ENCODE data around the gene HHATL. TPM values are rescaled to one million over a fixed set of nuclear protein-coding genes. Genes with fewer than 3 reads are reported as not detected.

HHATL gene
- polyA plus RNA-seq, 1 experiment, result not detected

DNA sequence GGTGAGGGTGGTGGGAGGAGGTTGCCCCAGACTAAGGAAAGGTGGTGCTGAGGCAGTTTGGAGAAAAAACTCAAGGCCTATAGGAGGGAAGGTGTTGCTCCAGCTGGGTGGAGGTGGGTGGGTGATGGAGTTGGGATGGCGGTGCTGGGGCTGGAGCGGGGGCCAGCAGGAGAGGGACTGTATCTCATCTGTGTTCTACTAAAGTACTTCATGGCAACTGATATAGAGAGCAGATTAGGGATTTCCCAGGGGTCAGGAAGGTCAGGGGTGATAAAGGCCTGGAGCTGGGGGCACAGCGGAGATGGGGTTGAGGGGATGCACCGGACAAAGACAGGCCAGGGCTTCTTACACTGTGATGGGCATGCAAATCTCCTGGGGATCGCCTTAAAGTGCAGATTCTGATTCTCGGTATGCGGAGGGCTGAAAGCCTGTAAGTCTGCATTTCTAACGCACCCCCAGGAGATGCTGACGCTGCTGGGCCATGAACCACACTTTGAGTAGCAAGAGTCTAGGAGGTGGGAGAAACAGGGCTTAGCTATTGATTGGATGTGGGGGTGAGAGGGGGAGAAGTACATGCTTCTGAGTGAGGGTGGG is 13.1 kb downstream of the HHATL start:
- H3K27me3 ChIP-seq (ENCODE audit: control insufficient read depth, insufficient read depth, low read length), result peaks cover 47% of the 10 kb centered on the region
- H3K9me3 ChIP-seq (ENCODE audit: control insufficient read depth, insufficient read depth, low read length), result peaks cover 12% of the 10 kb centered on the region; the same call in 1 of the 2 replicates
- TF ChIP-seq, protein P1, sequence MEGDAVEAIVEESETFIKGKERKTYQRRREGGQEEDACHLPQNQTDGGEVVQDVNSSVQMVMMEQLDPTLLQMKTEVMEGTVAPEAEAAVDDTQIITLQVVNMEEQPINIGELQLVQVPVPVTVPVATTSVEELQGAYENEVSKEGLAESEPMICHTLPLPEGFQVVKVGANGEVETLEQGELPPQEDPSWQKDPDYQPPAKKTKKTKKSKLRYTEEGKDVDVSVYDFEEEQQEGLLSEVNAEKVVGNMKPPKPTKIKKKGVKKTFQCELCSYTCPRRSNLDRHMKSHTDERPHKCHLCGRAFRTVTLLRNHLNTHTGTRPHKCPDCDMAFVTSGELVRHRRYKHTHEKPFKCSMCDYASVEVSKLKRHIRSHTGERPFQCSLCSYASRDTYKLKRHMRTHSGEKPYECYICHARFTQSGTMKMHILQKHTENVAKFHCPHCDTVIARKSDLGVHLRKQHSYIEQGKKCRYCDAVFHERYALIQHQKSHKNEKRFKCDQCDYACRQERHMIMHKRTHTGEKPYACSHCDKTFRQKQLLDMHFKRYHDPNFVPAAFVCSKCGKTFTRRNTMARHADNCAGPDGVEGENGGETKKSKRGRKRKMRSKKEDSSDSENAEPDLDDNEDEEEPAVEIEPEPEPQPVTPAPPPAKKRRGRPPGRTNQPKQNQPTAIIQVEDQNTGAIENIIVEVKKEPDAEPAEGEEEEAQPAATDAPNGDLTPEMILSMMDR (IDR thresholded peaks at IDR 0.05; ENCODE audit: low read depth, low read length), result no peak
- no peak overlapping the region for H3K27ac ChIP-seq (ENCODE audit: low read depth, low read length)
- H3K4me3 ChIP-seq (ENCODE audit: low read depth, low read length), result no peak overlapping the region
- no peak for DNase-seq (ENCODE audit: low read depth, low spot score)
- POLR2A ChIA-PET, result no interaction called here
- CTCF ChIA-PET, result no interaction called here

DNA sequence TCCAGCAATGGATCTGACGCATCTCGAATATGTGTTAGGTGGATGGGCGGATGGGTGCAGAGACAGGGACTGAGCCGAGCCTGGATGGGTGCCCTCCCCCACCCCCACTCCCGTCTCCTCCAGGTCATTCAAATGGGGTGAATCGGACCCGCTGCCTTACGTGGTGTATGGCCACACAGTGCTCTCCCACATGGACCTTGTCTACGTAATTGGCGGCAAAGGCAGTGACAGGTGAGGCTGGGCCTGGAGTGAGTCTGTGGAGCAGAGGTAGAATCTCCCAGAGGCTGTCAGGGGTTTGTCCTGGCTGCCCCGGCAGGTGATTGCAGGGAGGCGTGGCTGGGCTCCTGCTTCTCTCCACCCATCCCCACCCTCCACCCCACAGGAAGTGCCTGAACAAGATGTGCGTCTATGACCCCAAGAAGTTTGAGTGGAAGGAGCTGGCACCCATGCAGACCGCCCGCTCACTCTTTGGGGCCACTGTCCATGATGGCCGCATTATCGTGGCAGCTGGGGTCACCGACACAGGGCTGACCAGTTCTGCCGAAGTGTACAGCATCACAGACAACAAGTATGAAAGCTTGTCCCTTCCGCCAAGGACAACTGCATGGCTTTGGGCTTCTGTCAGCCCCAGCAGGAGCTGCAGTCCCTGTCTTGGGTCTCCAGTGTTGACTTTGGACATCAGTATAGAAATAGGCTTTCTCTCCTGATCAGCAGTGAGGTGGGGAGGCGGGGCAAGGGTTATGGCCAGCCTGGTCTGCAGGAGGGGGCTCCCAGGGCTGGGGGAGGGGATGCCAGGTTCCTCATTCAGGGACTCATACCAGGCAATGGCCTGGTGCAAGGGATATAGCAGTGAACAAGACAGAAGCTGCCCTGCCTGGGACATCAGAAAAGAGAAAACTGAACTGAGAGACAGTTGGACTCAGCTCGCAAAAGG is 13.8 kb downstream of the HHATL start:
- Histone ChIP-seq H3K9me3 (ENCODE audit: control insufficient read depth, insufficient read depth, low read length) (peaks cover 12% of the 10 kb centered on the region; the same call in 1 of the 2 replicates), H3K27ac (ENCODE audit: low read depth, low read length) (no peak overlapping the region), H3K27me3 (ENCODE audit: control insufficient read depth, insufficient read depth, low read length) (peaks cover 45% of the 10 kb centered on the region), H3K4me3 (ENCODE audit: low read depth, low read length) (no peak overlapping the region)
- TF ChIP-seq, protein P1 (IDR thresholded peaks at IDR 0.05; ENCODE audit: low read depth, low read length), result no peak
- ChIA-PET CTCF (no interaction called here), POLR2A (no interaction called here)
- no peak for DNase-seq (ENCODE audit: low read depth, low spot score)

DNA sequence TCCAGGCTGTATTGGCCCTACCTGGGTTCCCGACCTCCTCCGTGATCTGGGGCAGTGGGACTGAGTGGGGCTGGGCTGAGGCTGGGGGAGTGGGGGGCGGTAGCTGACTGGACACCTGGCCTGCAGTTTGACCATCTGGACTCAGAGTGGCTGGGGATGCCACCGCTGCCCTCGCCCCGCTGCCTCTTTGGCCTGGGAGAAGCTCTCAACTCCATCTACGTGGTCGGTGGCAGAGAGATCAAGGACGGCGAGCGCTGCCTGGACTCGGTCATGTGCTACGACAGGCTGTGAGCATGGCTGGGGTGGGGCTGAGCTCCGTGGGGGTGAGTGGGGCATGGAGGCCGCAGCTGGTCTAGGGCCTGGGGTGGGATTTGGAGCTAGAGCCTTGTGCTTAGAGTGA is 14.6 kb downstream of the HHATL start:
- Histone ChIP-seq H3K27ac (ENCODE audit: low read depth, low read length) (no peak overlapping the region), H3K4me3 (ENCODE audit: low read depth, low read length) (no peak overlapping the region), H3K27me3 (ENCODE audit: control insufficient read depth, insufficient read depth, low read length) (peaks cover 39% of the 10 kb centered on the region), H3K9me3 (ENCODE audit: control insufficient read depth, insufficient read depth, low read length) (peaks cover 12% of the 10 kb centered on the region; the same call in 1 of the 2 replicates)
- CTCF ChIA-PET, result no interaction called here
- POLR2A ChIA-PET, result no interaction called here
- TF ChIP-seq, protein P1 (IDR thresholded peaks at IDR 0.05; ENCODE audit: low read depth, low read length), result no peak
- DNase-seq (ENCODE audit: low read depth, low spot score), result no peak

DNA sequence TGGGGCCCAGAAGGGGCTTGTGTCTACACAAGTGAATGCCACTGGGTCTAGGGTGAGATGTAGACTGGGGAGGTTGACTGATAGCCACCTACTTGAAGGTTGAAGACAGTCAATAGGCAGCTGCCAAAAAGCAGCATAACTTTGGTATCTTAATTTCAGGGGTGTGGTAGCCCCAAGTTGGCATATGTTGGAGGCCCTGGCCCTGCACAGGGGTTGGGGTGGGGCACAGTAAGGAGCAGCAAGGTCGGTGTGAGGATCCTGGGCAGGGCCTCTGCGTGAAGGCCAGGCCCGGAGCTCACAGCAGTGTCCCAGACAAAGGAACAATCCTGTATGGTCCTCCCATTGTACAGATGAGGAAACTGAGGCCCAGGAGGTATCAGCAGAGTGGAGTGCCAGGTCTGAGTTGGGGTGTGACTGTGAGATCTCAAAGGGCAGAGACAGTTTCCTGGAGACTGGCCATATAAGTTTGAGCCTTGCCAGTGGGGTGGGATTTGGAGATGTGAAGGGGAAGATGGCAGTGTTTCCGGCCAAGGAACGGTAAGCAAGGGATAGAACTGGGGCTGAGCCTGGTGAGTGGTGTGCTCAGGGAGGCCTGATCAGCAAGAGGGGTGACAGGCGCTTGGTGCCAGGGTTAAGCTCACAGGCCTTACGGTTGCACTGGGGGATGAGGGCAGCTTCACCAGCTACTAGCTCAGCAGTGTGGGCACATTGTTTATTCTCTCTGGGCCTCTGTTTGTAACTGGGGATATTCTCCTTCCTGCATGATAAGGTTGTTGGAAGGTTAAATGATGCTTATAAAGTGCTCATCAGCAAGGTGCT is 15.6 kb downstream of the HHATL start:
- DNase-seq (ENCODE audit: low read depth, low spot score), result no peak
- CTCF ChIA-PET, result no interaction called here

More for the DNA sequence above, 15.6 kb downstream of the HHATL start:
- POLR2A ChIA-PET, result no interaction called here
- Histone ChIP-seq H3K27me3 (ENCODE audit: control insufficient read depth, insufficient read depth, low read length) (peaks cover 36% of the 10 kb centered on the region), H3K9me3 (ENCODE audit: control insufficient read depth, insufficient read depth, low read length) (peaks cover 12% of the 10 kb centered on the region; the same call in 1 of the 2 replicates), H3K4me3 (ENCODE audit: low read depth, low read length) (no peak overlapping the region), H3K27ac (ENCODE audit: low read depth, low read length) (peak overlapping the region; percentile 2)
- TF ChIP-seq, protein P1 (IDR thresholded peaks at IDR 0.05; ENCODE audit: low read depth, low read length), result no peak

Data from AG04450 (cell line).